Parathyroid adenoma (tissue), 2 donors: Measurements from ENCODE around the gene SLC11A2.

ENCODE experiments used
- H2AFZ ChIP-seq: fragments of 300-600 bp; sonication (generic); one replicate; pipeline ENCODE4 v1.7.0; 2017; ENCODE audit warnings: antibody characterized with exemption, mild to moderate bottlenecking
- H3K27ac ChIP-seq: fragments of 300-600 bp; sonication (generic); one replicate; pipeline ENCODE4 v1.7.0; 2017
- H3K27me3 ChIP-seq: fragments of 300-600 bp; sonication (generic); one replicate; pipeline ENCODE4 v1.7.0; 2017; ENCODE audit warnings: low read length; ENCODE audit not compliant: control insufficient read depth, insufficient read depth
- H3K36me3 ChIP-seq: fragments of 300-600 bp; sonication (generic); one replicate; pipeline ENCODE4 v1.7.0; 2017; ENCODE audit warnings: low read length; ENCODE audit not compliant: control insufficient read depth, insufficient read depth
- H3K4me1 ChIP-seq: fragments of 300-600 bp; sonication (generic); one replicate; pipeline ENCODE4 v1.7.0; 2017; ENCODE audit warnings: control low read depth
- H3K4me2 ChIP-seq: fragments of 300-600 bp; sonication (generic); one replicate; pipeline ENCODE4 v1.7.0; 2017; ENCODE audit warnings: low read length
- H3K4me3 ChIP-seq: fragments of 300-600 bp; sonication (generic); one replicate; pipeline ENCODE4 v1.7.0; 2017; ENCODE audit warnings: low read depth, low read length
- H3K79me2 ChIP-seq: fragments of 300-600 bp; sonication (generic); one replicate; pipeline ENCODE4 v1.7.0; 2017; ENCODE audit warnings: control low read depth
- H3K9ac ChIP-seq: fragments of 300-600 bp; sonication (generic); one replicate; pipeline ENCODE4 v1.7.0; 2017; ENCODE audit warnings: mild to moderate bottlenecking
- H3K9me3 ChIP-seq: fragments of 300-600 bp; sonication (generic); one replicate; pipeline ENCODE4 v1.7.0; 2017; ENCODE audit warnings: low read length; ENCODE audit not compliant: control insufficient read depth
- CTCF ChIP-seq: fragments of 300-600 bp; sonication (generic); IDR thresholded peaks from one replicate; pipeline ENCODE4 v1.7.0; 2017; ENCODE audit warnings: antibody characterized with exemption, mild to moderate bottlenecking
- donor health status: primary hyperparathyroidism.

SLC11A2 gene

DNA sequence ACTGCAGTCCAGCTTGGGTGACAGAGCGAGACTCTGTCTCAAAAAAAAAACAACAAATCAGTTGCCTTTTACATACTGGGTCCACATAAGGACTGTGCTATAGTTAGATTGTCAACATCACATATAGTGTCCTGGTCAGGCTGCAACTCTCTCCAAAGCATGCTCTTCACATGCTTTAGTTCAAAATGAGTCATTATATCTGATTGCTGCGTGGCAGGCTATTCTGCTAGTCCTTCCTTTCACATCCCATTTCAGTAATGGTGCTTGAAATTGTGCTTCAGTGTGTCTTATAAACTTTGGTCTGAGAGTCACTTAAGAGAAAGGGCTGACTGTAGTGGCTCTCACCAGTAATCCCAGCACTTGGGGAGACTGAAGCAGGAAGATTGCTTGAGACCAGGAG is 28.9 kb upstream of the SLC11A2 start:
- Histone ChIP-seq H2AFZ (no peak overlapping the region), H3K27me3 (no peaks in the 10 kb centered on the region), H3K4me1 (no peaks in the 10 kb centered on the region), H3K4me2 (no peak overlapping the region), H3K9ac (no peak overlapping the region), H3K9me3 (no peaks in the 10 kb centered on the region), H3K36me3 (no peaks in the 10 kb centered on the region), H3K79me2 (no peaks in the 10 kb centered on the region), H3K4me3 (no peak overlapping the region), H3K27ac (no peak overlapping the region)
- TF ChIP-seq CTCF = no peak

DNA sequence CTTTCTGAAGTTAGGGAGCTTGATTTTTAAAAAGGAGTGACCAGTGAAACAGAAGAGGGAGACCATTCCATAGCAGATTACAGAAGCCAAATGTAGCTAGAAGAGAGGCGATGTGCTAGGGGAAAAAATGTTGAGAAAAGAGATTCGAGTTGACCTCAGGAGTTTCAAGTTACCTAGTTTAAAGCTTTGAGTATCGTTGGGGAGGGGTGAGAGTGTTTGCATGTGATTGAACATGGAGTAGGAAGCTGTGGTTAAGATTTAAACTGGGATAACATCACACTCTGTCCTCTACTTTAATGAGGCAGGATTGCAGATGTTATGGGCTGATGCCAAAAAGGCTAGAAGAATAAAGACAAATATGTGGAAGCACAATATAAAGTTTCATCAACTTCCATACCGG is 25.6 kb upstream of the SLC11A2 start:
- Histone ChIP-seq H3K4me1 (peaks cover 14% of the 10 kb centered on the region), H3K4me2 (peak overlapping the region; percentile 10), H3K27ac (no peak overlapping the region), H3K79me2 (peaks cover 4% of the 10 kb centered on the region), H3K27me3 (no peaks in the 10 kb centered on the region), H3K4me3 (peak overlapping the region; percentile 40), H2AFZ (no peak overlapping the region), H3K9ac (no peak overlapping the region), H3K9me3 (no peaks in the 10 kb centered on the region), H3K36me3 (no peaks in the 10 kb centered on the region)
- TF ChIP-seq CTCF = no peak

DNA sequence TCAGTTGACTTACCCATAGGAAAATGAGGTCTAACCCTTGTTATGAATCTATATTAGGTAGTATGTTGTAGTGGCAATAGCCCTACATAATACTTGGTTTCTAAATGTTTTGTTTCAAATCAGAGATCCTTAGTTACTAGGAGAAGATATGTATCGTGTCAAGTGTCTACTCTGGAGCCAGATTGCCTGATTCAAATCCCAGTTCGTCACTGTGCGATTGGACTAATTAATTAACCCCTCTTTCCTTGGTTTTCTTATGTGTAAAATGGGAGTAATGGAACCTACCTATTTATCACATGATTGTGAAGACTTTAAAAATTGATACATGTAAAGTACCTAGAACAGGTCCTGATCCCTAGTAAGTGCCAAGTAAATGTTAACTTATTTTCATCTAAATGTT is 23.3 kb upstream of the SLC11A2 start:
- Histone ChIP-seq H3K9ac (no peak overlapping the region), H3K9me3 (no peaks in the 10 kb centered on the region), H3K36me3 (no peaks in the 10 kb centered on the region), H3K27ac (no peak overlapping the region), H3K27me3 (no peaks in the 10 kb centered on the region), H3K4me3 (peak overlapping the region; percentile 81), H3K4me2 (peak overlapping the region; percentile 90), H3K4me1 (peaks cover 14% of the 10 kb centered on the region), H2AFZ (no peak overlapping the region), H3K79me2 (peaks cover 4% of the 10 kb centered on the region)
- TF ChIP-seq CTCF = no peak

- TF ChIP-seq CTCF = no peak
- Histone ChIP-seq H3K4me3 (peak overlapping the region; percentile 81), H3K9ac (no peak overlapping the region), H3K36me3 (no peaks in the 10 kb centered on the region), H3K4me2 (peak overlapping the region; percentile 90), H3K27ac (peak overlapping the region; percentile 87), H3K4me1 (peaks cover 14% of the 10 kb centered on the region), H3K27me3 (no peaks in the 10 kb centered on the region), H2AFZ (peak overlapping the region; percentile 88), H3K9me3 (no peaks in the 10 kb centered on the region), H3K79me2 (peaks cover 4% of the 10 kb centered on the region)
Measured at GRCh38 chr12:51048661-51049251, 22.6 kb upstream of the SLC11A2 start.
